Subcutaneous adipose tissue (tissue), 4 donors: ENCODE results near the gene PRR33. TPM values are rescaled to one million over a fixed set of nuclear protein-coding genes. Genes with fewer than 3 reads are reported as not detected.

Experiments used
- CTCF ChIP-seq: fragments of 450-650 bp; IDR thresholded peaks from one replicate; pipeline ENCODE4 v1.5.1; 2016; ENCODE audit warnings: low read depth, mild to moderate bottlenecking, control low read depth, antibody characterized with exemption, moderate library complexity
- total RNA-seq, 4 donors: library from RNA; depleted of rRNA; stranded (reverse); fragments of >200 nt; gene quantifications; one replicate each; pipeline ENCODE4 v1.1.0, GENCODE V29; 2016

The PRR33 gene
- total RNA-seq, 4 donors from 2014 or later = not detected

GRCh38 chr11:1859004-1859403 is 32.7 kb downstream of the PRR33 start:
- TF ChIP-seq CTCF = no peak

- no peak for TF ChIP-seq CTCF
These were observed 33.1 kb downstream of the PRR33 start for GRCh38 chr11:1858576-1858975.

DNA sequence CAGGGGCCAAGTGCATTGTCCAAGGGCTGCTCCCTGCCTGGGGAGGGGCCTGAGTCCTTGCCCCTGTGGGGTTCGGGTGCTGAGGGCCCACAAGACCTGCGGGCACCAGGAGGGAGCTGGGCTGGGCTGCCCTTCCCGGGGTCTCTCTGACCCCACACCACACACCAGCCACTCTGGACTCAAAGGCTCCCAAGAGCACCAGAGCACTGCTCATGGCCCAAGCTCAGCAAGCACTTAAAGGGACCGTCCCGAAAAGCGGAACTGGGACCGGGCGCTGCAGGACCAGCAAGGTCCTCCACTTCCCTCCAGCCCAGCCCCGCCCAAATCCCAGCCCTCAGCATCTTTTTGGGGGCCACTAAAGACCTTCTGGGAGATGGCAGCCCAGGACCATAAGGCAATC is 33.5 kb downstream of the PRR33 start:
- TF ChIP-seq CTCF = no peak

GRCh38 chr11:1857064-1857463 is 34.6 kb downstream of the PRR33 start:
- no peak for TF ChIP-seq CTCF

DNA sequence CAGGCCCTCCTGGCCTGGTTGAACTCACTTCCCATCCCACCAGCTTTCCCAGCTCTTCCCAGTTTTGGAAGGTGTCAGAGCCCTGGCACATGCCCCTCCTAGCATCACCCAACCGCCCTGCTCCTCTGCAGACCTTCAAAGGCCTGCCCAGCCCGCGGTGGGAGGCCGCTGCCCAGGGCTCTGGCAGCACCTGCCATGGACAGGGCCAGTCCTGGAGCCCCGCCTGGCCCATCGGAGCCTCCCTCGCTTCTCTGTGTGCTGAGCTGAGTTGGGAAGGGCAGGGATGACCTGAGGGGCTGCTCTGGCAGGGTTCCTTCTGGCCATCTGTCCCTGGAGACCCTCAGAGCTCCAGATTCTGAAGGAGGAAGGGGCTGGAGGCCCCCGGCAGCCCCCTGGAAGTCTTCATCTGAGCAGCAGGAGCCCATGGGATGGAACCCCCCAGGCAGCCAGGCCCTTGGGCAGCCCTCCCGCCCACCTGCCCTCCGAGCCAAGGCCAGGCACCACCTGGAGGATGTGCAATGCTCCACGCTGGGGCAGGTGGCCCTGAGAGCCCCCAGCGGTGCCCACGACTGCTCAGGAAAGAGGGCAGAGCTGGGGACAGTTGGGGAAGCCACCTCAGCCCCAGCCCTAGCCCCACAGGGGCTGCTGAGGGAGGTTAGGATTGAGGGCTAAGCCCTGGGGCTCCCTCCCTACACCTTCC is 35.2 kb downstream of the PRR33 start:
- no peak for TF ChIP-seq CTCF

GRCh38 chr11:1855886-1856265 is 35.8 kb downstream of the PRR33 start:
- TF ChIP-seq CTCF = no peak

- TF ChIP-seq CTCF = no peak
These were observed 36.5 kb downstream of the PRR33 start for GRCh38 chr11:1854949-1855885.
